ENCODE measurements around the gene PTPRU. TPM values are rescaled to one million over a fixed set of nuclear protein-coding genes. Genes with fewer than 3 reads are reported as not detected.

Gene PTPRU
- total RNA-seq, 1 donor from 2014 or later: 19.0 TPM

DNA sequence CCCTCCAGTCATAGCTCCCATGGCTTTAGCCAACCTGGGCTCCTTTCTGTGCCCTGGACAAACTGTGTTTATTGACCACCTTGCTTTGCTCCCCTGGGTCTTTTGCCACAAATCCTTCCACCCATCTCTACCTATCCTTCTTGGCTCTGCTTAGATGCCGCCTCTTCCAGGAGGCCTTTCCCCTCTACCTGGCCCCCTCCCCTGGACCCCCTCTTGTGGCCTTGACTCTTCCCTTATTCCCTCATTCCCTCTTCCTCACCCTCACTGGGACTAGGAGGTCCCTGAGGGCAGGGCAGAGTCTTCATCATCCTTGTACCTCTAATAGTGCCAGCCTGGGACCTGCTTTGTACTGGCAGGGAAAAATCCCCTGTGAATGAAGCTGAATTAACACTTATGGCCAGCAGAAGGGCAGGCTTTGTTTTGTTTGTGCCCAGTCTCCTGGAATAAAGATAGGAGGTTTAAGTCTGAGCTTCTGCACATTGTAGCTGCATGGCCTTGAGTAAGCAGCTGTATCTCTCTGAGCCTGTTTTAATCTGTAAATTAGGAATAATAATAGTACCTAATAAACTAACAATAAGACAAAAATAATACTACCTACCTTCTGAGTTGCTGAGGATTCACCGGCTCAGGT lies 13.7 kb downstream of the PTPRU start:
- Mint-ChIP-seq H3K4me3 (ENCODE audit: unreplicated experiment) (no peak overlapping the region), H3K4me1 (ENCODE audit: unreplicated experiment) (peaks cover 4% of the 10 kb centered on the region), H3K27ac (ENCODE audit: unreplicated experiment) (peak overlapping the region; percentile 38)

DNA sequence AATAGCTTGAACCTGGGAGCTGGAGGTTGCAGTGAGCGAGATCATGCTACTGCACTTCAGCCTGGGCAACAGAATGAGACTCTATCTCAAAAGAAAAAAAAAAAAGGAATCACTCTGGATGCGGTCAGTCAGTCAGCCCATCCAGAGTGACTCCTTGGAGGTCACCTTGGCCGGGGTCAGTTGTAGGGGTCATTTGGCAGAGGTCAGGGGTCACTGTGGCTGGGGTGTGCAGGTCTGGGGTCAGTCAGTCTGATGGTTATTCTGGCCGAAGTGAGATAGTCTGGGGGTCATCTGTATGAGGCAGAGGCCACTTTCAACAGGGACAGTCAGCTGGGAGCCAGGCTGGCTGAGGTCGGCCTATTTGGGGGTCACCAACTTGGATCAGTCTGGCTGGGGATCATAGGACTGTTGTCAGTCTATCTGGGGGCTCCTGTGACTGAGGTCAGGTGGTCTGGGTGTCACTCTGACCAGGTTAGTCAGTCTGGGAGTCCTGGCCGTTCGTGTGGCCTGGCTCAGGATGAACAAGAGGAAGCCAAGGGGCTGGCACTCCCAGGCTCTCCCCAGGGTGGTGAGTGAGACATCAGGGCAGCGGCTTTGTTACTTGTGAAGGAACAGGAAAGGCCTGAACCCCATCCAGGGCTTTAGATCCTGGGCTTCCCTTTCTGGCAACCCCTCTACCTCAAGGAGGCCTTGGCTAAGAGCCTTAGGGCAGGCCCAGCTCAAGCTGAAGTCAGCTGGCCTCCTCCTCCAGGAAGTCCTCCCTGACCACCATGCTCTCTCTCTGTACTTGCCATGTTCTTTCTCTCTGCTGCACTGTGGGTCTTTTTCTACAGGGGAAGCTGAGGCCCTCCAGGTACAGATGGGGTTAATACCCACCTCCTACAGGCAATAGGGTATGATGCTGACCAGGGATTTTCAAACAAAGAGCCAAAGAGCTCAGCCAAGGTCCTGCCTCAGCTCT lies 15.1 kb downstream of the PTPRU start:
- Mint-ChIP-seq H3K36me3 (ENCODE audit: low read depth, unreplicated experiment) (no peaks in the 10 kb centered on the region), H3K9me3 (ENCODE audit: unreplicated experiment) (no peaks in the 10 kb centered on the region), H3K4me3 (ENCODE audit: unreplicated experiment) (no peak overlapping the region), H3K27me3 (ENCODE audit: unreplicated experiment) (peaks cover 9% of the 10 kb centered on the region), H3K27ac (ENCODE audit: unreplicated experiment) (no peak overlapping the region), H3K4me1 (ENCODE audit: unreplicated experiment) (peaks cover 4% of the 10 kb centered on the region)
- TF ChIP-seq, protein P1, sequence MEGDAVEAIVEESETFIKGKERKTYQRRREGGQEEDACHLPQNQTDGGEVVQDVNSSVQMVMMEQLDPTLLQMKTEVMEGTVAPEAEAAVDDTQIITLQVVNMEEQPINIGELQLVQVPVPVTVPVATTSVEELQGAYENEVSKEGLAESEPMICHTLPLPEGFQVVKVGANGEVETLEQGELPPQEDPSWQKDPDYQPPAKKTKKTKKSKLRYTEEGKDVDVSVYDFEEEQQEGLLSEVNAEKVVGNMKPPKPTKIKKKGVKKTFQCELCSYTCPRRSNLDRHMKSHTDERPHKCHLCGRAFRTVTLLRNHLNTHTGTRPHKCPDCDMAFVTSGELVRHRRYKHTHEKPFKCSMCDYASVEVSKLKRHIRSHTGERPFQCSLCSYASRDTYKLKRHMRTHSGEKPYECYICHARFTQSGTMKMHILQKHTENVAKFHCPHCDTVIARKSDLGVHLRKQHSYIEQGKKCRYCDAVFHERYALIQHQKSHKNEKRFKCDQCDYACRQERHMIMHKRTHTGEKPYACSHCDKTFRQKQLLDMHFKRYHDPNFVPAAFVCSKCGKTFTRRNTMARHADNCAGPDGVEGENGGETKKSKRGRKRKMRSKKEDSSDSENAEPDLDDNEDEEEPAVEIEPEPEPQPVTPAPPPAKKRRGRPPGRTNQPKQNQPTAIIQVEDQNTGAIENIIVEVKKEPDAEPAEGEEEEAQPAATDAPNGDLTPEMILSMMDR (IDR thresholded peaks at IDR 0.05; ENCODE audit: unreplicated experiment): no peak
- DNase-seq (ENCODE audit: low spot score): no peak

More for the DNA sequence above, 13.7 kb downstream of the PTPRU start:
- no peaks in the 10 kb centered on the region for H3K36me3 Mint-ChIP-seq (ENCODE audit: low read depth, unreplicated experiment)
- H3K9me3 Mint-ChIP-seq (ENCODE audit: unreplicated experiment): no peaks in the 10 kb centered on the region
- no peak for DNase-seq (ENCODE audit: low spot score)
- TF ChIP-seq, protein P1 (IDR thresholded peaks at IDR 0.05; ENCODE audit: unreplicated experiment): no peak
- peaks cover 8% of the 10 kb centered on the region for H3K27me3 Mint-ChIP-seq (ENCODE audit: unreplicated experiment)

DNA sequence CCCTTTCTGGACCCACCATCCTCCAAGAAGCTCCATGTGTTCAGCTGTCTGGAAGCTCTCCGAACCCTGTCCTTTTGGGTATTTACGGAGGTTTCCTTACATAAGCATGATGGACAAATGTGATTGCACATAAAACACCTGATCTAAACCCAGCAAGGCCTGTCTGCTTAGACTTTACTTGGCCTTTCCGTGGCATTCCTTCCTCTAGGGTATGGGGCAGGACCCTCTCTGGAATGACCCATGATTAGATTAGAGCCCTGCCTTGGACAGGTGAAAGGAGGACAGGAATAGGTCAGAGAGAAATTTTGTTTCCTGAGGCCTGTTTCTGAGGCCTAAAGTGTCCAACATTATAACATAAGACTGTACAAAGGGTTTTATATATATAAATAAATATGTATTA lies 16.9 kb downstream of the PTPRU start:
- Mint-ChIP-seq H3K4me3 (ENCODE audit: unreplicated experiment) (no peak overlapping the region), H3K4me1 (ENCODE audit: unreplicated experiment) (peaks cover 4% of the 10 kb centered on the region)

DNA sequence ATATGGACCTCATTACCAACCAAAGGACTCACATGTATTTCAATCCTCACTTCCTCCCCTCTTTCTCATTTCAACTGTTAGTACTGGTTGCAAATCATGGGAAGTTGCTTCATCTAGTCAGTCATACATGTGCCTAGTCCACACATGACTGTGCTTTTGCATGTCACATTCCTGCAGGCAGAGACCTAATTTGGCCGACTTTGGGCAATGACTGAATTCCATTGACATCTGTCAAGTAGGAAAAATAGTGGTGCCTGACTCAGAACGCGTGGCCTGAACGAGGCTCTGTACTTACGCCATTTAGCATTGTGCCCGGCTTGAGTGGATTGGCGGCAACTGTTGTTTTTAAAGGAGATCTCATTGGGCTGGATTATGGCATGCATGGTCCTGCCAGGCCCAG lies 18.0 kb downstream of the PTPRU start:
- Mint-ChIP-seq H3K27me3 (ENCODE audit: unreplicated experiment) (peaks cover 16% of the 10 kb centered on the region), H3K27ac (ENCODE audit: unreplicated experiment) (no peak overlapping the region)

More for the DNA sequence above, 16.9 kb downstream of the PTPRU start:
- H3K27ac Mint-ChIP-seq (ENCODE audit: unreplicated experiment): no peak overlapping the region
- no peak for DNase-seq (ENCODE audit: low spot score)
- H3K9me3 Mint-ChIP-seq (ENCODE audit: unreplicated experiment): no peaks in the 10 kb centered on the region
- TF ChIP-seq, protein P1 (IDR thresholded peaks at IDR 0.05; ENCODE audit: unreplicated experiment): no peak
- peaks cover 13% of the 10 kb centered on the region for H3K27me3 Mint-ChIP-seq (ENCODE audit: unreplicated experiment)
- H3K36me3 Mint-ChIP-seq (ENCODE audit: low read depth, unreplicated experiment): no peaks in the 10 kb centered on the region

More for the DNA sequence above, 18.0 kb downstream of the PTPRU start:
- no peak overlapping the region for H3K4me3 Mint-ChIP-seq (ENCODE audit: unreplicated experiment)
- H3K9me3 Mint-ChIP-seq (ENCODE audit: unreplicated experiment): no peaks in the 10 kb centered on the region
- DNase-seq (ENCODE audit: low spot score): no peak
- TF ChIP-seq, protein P1 (IDR thresholded peaks at IDR 0.05; ENCODE audit: unreplicated experiment): no peak
- H3K36me3 Mint-ChIP-seq (ENCODE audit: low read depth, unreplicated experiment): no peaks in the 10 kb centered on the region
- H3K4me1 Mint-ChIP-seq (ENCODE audit: unreplicated experiment): peaks cover 4% of the 10 kb centered on the region

Data from endothelial cell (in vitro differentiated cells).